HepG2 (cell line): ENCODE data around the gene MCM3AP. TPM values are rescaled to one million over a fixed set of nuclear protein-coding genes. Genes with fewer than 3 reads are reported as not detected.

ENCODE experiments used
- ATAC-seq: fragments of 200-7000 bp; cut with Tn5 transposase; 3 replicates; pipeline ENCODE4 v1.9.1; 2020; ENCODE audit warnings: mild to moderate bottlenecking, moderate library complexity
- BruUV-seq: library from RNA; stranded (reverse); fragments of 400-500 nt; replicated peaks from 2 replicates; lab custom pipeline; 2021; lab: Mats Ljungman, UMichigan
- CTCF ChIA-PET: fragments of 300-600 bp; formaldehyde crosslinking; extraction: SDS; loops from one replicate; lab custom pipeline; 2021; ENCODE audit warnings: low total read pairs, inconsistent platforms, low intra/inter-chr PET ratio; lab: Yijun Ruan, JAX
- POLR2A ChIA-PET: fragments of 350-600 bp; sonication (Branson Sonifier 250); formaldehyde crosslinking; loops from one replicate; lab custom pipeline; 2020; ENCODE audit warnings: antibody characterized with exemption, inconsistent platforms; lab: Yijun Ruan, JAX
- DNase-seq: peaks from one replicate; pipeline ENCODE4 v3.0.0-alpha.2; 2015; ENCODE audit warnings: low spot score
- FAIRE-seq: peaks from 3 replicates; lab custom pipeline; 2011; peaks lifted over from hg19 to GRCh38; lab: Jason Lieb, UNC
- H2AFZ ChIP-seq: one replicate; pipeline ENCODE4 v1.6.1; 2011; ENCODE audit warnings: low read length, inconsistent platforms
- H3K27ac ChIP-seq: fragments of 300-600 bp; 3 replicates; pipeline ENCODE4 v1.8.0; 2011; ENCODE audit warnings: mixed run types, mild to moderate bottlenecking, mixed read lengths, low read length, inconsistent platforms; ENCODE audit not compliant: insufficient read depth; ENCODE audit errors: extremely low read length
- H3K27me3 ChIP-seq, 2 experiments: fragments of 200-600 bp in 1 of 2; 2 replicates in 1 of 2; 3 replicates in 1 of 2; pipeline versions ENCODE4 v1.6.0 to v1.8.0; 2011; ENCODE audit warnings: low read length in 2 of 2, mild to moderate bottlenecking in 2 of 2, moderate library complexity in 2 of 2, inconsistent platforms in 1 of 2; ENCODE audit not compliant: insufficient read depth in 2 of 2, control insufficient read depth in 1 of 2
- H3K36me3 ChIP-seq, 2 experiments: fragments of 200-600 bp in 1 of 2; replicated peaks in 1 of 2; 2 replicates in 1 of 2; 3 replicates in 1 of 2; pipeline versions ENCODE4 v1.5.1 to v1.8.0; 2011; ENCODE audit warnings: low read length in 2 of 2, inconsistent platforms in 1 of 2; ENCODE audit not compliant: insufficient read depth in 2 of 2, control insufficient read depth in 1 of 2
- H3K4me1 ChIP-seq: 2 replicates; pipeline ENCODE4 v1.5.1; 2012; ENCODE audit warnings: low read length, inconsistent platforms; ENCODE audit not compliant: insufficient read depth
- H3K4me2 ChIP-seq: 2 replicates; pipeline ENCODE4 v1.6.0; 2011; ENCODE audit warnings: low read depth, low read length, inconsistent platforms
- H3K4me3 ChIP-seq, 3 experiments: fragments of 200-600 bp in 1 of 3; sonication (generic), shearing (Covaris generic) in 1 of 3; replicated peaks in 1 of 3; 2 replicates each; pipeline ENCODE4 v1.5.1; 2011 to 2016; ENCODE audit warnings: low read length in 3 of 3, inconsistent platforms in 2 of 3, low read depth in 2 of 3, mild to moderate bottlenecking in 2 of 3, control low read depth in 1 of 3, mixed read lengths in 1 of 3; ENCODE audit not compliant: insufficient read depth in 1 of 3
- H3K79me2 ChIP-seq: one replicate; pipeline ENCODE4 v1.6.1; 2011; ENCODE audit warnings: low read length, inconsistent platforms; ENCODE audit not compliant: insufficient read depth
- H3K9ac ChIP-seq: 2 replicates; pipeline ENCODE4 v1.6.0; 2011; ENCODE audit warnings: mild to moderate bottlenecking, low read depth, low read length, inconsistent platforms; ENCODE audit not compliant: insufficient read depth
- H3K9me3 ChIP-seq: 2 replicates; pipeline ENCODE4 v1.5.1; 2012; ENCODE audit warnings: mild to moderate bottlenecking, low read length
- H4K20me1 ChIP-seq: 2 replicates; pipeline ENCODE4 v1.6.0; 2011; ENCODE audit warnings: inconsistent platforms, mild to moderate bottlenecking, low read length, moderate library complexity; ENCODE audit not compliant: insufficient read depth
- DNMT3B ChIP-seq: conservative IDR thresholded peaks from 2 replicates; pipeline ENCODE4 v1.6.1; 2016; ENCODE audit warnings: missing biosample characterization, control low read depth
- FIP1L1 ChIP-seq: fragments of 200-400 bp; formaldehyde crosslinking; IDR thresholded peaks from 2 replicates; pipeline ENCODE4 v1.6.1; 2018; ENCODE audit warnings: low read depth, mild to moderate bottlenecking, low read length, moderate library complexity, borderline replicate concordance; ENCODE audit not compliant: insufficient read depth
- RELA ChIP-seq: sonication (generic); formaldehyde crosslinking; IDR thresholded peaks from 2 replicates; pipeline ENCODE4 v1.4.0; 2020; ENCODE audit warnings: missing genetic modification reagents
- ZFP36 ChIP-seq: fragments of 150-350 bp; IDR thresholded peaks from 2 replicates; pipeline ENCODE4 v1.6.1; 2018; ENCODE audit warnings: borderline replicate concordance, low read length, low read depth; ENCODE audit not compliant: partially characterized antibody
- ZNF24 ChIP-seq: fragments of 450-650 bp; IDR thresholded peaks from 2 replicates; pipeline ENCODE4 v1.6.1; 2017; ENCODE audit warnings: antibody characterized with exemption, mild to moderate bottlenecking
- ZNF30 ChIP-seq: sonication (generic); formaldehyde crosslinking; IDR thresholded peaks from 2 replicates; pipeline ENCODE4 v1.5.0; 2020; ENCODE audit warnings: mild to moderate bottlenecking, missing genetic modification reagents
- ZNF558 ChIP-seq: sonication (generic); formaldehyde crosslinking; IDR thresholded peaks from 2 replicates; pipeline ENCODE4 v1.9.0; 2022; ENCODE audit warnings: mild to moderate bottlenecking, missing genetic modification reagents, borderline replicate concordance
- ZNF691 ChIP-seq: sonication (generic); formaldehyde crosslinking; IDR thresholded peaks from 2 replicates; pipeline ENCODE4 v1.4.0; 2020; ENCODE audit warnings: missing genetic modification reagents, low read depth, mild to moderate bottlenecking, borderline replicate concordance
- WGBS: methylation state at CpG from one replicate; pipeline ENCODE4 v1.1.6; 2017; ENCODE audit warnings: low lambda C conversion rate; 5-methylcytosine and 5-hydroxymethylcytosine counted together
- in situ Hi-C: cut with HindIII; loops from 2 replicates; pipeline ENCODE4 v1.10.0; 2017; ENCODE audit warnings: low pct_unique_long_range_greater_than_20kb; ENCODE audit not compliant: extremely low pct_ligation_motif_present
- intact Hi-C: fragments of 100-400 bp; cut with micrococcal nuclease; formaldehyde crosslinking; loops from one replicate; pipeline ENCODE4 v1.10.0; 2022; ENCODE audit not compliant: unreplicated experiment
- polyA plus RNA-seq, 8 experiments: library from polyadenylated mRNA; depleted of rRNA in 3 of 8; stranded (reverse) in 7 of 8; unstranded in 1 of 8; fragments of >200 nt; fragmentation: Illumina TruSeq in 4 of 8; extraction: Trizol in 4 of 8; gene quantifications; 2 replicates each; pipeline versions ENCODE4 v1.2.1 to v1.2.3, GENCODE V29; 2011 to 2016; ENCODE audit warnings: low read depth in 4 of 8, missing spikeins in 1 of 8, mixed read lengths in 1 of 8; ENCODE audit not compliant: insufficient read depth in 1 of 8
- total RNA-seq, 5 experiments: library from RNA; depleted of rRNA; stranded (reverse); fragments of >200 nt; fragmentation: Illumina TruSeq; extraction: Trizol; gene quantifications; 2 replicates each; pipeline ENCODE4 v1.2.3, GENCODE V29; 2016; ENCODE audit warnings: low read depth in 1 of 5
- TF ChIP-seq, protein P1 (sequence below): sonication (generic); formaldehyde crosslinking; IDR thresholded peaks from 2 replicates; pipeline ENCODE4 v1.4.0; 2020; ENCODE audit warnings: missing genetic modification reagents

Gene MCM3AP
- total and polyA plus RNA-seq, 2 of the 13 experiments (the other 11 are each of a cell fraction or from before 2014, with no cell fraction given), result 27.0 to 54.7 TPM

GRCh38 chr21:46211376-46211775 lies 74.0 kb downstream of the MCM3AP start:
- POLR2A ChIA-PET, result no interaction called here
- CTCF ChIA-PET, result no interaction called here

More at GRCh38 chr21:46211376-46211775, 74.0 kb downstream of the MCM3AP start:
- Histone ChIP-seq H3K9ac (no peak overlapping the region), H3K9me3 (no peaks in the 10 kb centered on the region), H3K27me3 (no peaks in the 10 kb centered on the region), H3K79me2 (no peaks in the 10 kb centered on the region), H3K4me3 (no peak overlapping the region), H4K20me1 (no peaks in the 10 kb centered on the region), H3K4me1 (no peaks in the 10 kb centered on the region), H2AFZ (no peak overlapping the region), H3K4me2 (no peak overlapping the region), H3K27ac (no peak overlapping the region), H3K36me3 (peaks cover 25 to 84% of the 10 kb centered on the region in 2 experiments)
- no TSS peak for BruUV-seq
- FAIRE-seq (no peak), DNase-seq (no peak), ATAC-seq (no peak)
- intact Hi-C loops (no loop called here), in situ Hi-C loops (no loop called here)
- TF ChIP-seq ZFP36 (no peak), ZNF30 (CRISPR knock-in tag) (no peak), ZNF24 (no peak), DNMT3B (no peak), FIP1L1 (no peak), ZNF691 (CRISPR knock-in tag) (no peak), RELA (CRISPR knock-in tag) (no peak), ZNF558 (CRISPR knock-in tag) (no peak)
- TF ChIP-seq, protein P1, sequence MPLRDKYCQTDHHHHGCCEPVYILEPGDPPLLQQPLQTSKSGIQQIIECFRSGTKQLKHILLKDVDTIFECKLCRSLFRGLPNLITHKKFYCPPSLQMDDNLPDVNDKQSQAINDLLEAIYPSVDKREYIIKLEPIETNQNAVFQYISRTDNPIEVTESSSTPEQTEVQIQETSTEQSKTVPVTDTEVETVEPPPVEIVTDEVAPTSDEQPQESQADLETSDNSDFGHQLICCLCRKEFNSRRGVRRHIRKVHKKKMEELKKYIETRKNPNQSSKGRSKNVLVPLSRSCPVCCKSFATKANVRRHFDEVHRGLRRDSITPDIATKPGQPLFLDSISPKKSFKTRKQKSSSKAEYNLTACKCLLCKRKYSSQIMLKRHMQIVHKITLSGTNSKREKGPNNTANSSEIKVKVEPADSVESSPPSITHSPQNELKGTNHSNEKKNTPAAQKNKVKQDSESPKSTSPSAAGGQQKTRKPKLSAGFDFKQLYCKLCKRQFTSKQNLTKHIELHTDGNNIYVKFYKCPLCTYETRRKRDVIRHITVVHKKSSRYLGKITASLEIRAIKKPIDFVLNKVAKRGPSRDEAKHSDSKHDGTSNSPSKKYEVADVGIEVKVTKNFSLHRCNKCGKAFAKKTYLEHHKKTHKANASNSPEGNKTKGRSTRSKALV (CRISPR knock-in tag), result no peak
- WGBS, result 96% methylated on average over 5 of the region's 7 CpGs
